Subcutaneous preadipocyte (primary cell): Measurements from ENCODE around the gene CCDC167. TPM values are rescaled to one million over a fixed set of nuclear protein-coding genes. Genes with fewer than 3 reads are reported as not detected.

Experiments used
- total RNA-seq: library from RNA; depleted of rRNA; stranded (reverse); fragments of >200 nt; gene quantifications from 2 replicates; pipeline ENCODE4 v1.2.3, GENCODE V29; 2012

Gene CCDC167
- total RNA-seq, result 11.9 and 16.5 TPM in 2 replicates

GRCh38 chr6:37499433-37500293 lies at the start of gene CCDC167:
CCDC167 (minus strand) TSS chr6:37499893; CDS start chr6:37499863, 30 bp downstream.

Other genes starting within 250 kb of the CCDC167 start
- 4.8 and 6.6 TPM in 2 replicates for gene TBC1D22B, start 242.1 kb downstream of the CCDC167 start, total RNA-seq
- 1.8 and 2.9 TPM in 2 replicates for gene TMEM217, start 241.7 kb downstream of the CCDC167 start, total RNA-seq
- 19.5 and 20.3 TPM in 2 replicates for gene RNF8, start 145.9 kb downstream of the CCDC167 start, total RNA-seq
- gene CMTR1, start 66.7 kb downstream of the CCDC167 start, total RNA-seq, result 32.0 and 35.4 TPM in 2 replicates
- gene MDGA1, start 198.0 kb upstream of the CCDC167 start, total RNA-seq, result 1.2 and 4.4 TPM in 2 replicates